ENCODE results near the gene CEP83.

GRCh38 chr12:94304566-94305061 is 155.1 kb downstream of the CEP83 start:
- TF ChIP-seq CTCF (conservative IDR thresholded peaks at IDR 0.05 in 1 of 2, IDR thresholded peaks at IDR 0.05 in 1 of 2; ENCODE audit: low read depth in 1 of 2, low read length in 2 of 2), result no peak
- TF ChIP-seq EZH2 (IDR thresholded peaks at IDR 0.05; ENCODE audit: low read length, missing control alignments), result no peak

All from fibroblast of lung (primary cell).